GM04504 (cell line): ENCODE results near the gene C2orf81.
"Not testable (repeated sequence)": the region's sequence is repeated elsewhere in the genome, so short reads cannot be mapped to it uniquely, and the experiment has no call there.

Experiments used
- DNase-seq: peaks from one replicate; pipeline ENCODE4 v3.0.0-alpha.2; 2012; ENCODE audit warnings: low read depth

C2orf81 gene

GRCh38 chr2:74421221-74421870, at the start of gene C2orf81, which contains the start of gene WDR54:
Gene C2orf81, minus strand, starts transcription at chr2:74421619. Its CDS starts 59 bp downstream, at chr2:74421560.
Gene WDR54, plus strand, starts transcription at chr2:74421730. Its CDS starts 424 bp downstream, at chr2:74422154.
- DNase-seq, result peak; percentile 65

- DNase-seq, result not testable (repeated sequence)
These were observed 49.3 kb upstream of the C2orf81 start for GRCh38 chr2:74470742-74471141.

DNA sequence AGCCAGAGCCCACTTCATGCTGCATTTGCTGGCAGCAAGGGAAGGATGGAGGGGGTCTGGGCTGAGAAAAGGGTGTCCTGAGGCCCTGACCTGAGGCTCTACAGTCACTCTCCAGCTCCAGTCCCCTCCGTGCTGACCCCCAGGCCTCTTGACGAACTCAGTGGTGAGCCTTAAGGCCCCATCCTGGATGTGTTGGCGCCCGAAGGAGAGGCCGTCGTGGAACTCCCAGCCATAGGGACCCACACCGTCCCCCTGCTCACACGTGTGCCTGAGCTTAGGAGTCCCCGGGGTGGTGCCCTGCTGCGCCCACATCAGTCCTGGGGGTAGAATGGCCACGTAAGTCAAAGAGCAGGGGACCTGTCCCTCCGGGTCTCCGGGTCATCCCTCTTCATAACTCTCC, 43.0 kb upstream of the C2orf81 start:
- DNase-seq, result no peak

- DNase-seq, result no peak
These were observed 41.3 kb upstream of the C2orf81 start for GRCh38 chr2:74462786-74463105.

- no peak for DNase-seq
These were observed 40.8 kb upstream of the C2orf81 start for GRCh38 chr2:74462054-74462785.

- DNase-seq, result no peak
These were observed 40.0 kb upstream of the C2orf81 start for GRCh38 chr2:74461187-74462053.

- DNase-seq, result not testable (repeated sequence)
These were observed 38.8 kb upstream of the C2orf81 start for GRCh38 chr2:74460187-74460586.

DNA sequence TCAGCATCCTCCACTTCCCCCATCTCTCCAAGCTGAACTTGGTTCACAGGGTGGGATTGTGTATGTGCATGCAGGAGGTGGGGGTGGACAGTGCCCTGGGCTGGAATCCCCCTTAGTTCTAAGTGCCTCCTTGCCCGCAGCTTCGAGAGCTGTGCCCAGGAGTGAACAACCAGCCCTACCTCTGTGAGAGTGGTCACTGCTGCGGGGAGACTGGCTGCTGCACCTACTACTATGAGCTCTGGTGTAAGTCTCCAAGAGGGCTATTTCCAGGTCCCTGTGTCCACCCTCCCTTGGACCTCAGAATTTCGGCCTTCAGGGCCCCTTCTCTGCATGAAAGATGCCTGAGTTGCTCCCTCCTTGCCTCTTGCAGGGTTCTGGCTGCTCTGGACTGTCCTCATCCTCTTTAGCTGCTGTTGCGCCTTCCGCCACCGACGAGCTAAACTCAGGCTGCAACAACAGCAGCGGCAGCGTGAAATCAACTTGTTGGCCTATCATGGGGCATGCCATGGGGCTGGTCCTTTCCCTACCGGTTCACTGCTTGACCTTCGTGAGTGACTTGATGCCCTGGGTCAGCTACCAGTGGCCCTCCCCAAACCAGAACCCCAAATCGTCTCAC, 38.2 kb upstream of the C2orf81 start:
- not testable (repeated sequence) for DNase-seq

DNA sequence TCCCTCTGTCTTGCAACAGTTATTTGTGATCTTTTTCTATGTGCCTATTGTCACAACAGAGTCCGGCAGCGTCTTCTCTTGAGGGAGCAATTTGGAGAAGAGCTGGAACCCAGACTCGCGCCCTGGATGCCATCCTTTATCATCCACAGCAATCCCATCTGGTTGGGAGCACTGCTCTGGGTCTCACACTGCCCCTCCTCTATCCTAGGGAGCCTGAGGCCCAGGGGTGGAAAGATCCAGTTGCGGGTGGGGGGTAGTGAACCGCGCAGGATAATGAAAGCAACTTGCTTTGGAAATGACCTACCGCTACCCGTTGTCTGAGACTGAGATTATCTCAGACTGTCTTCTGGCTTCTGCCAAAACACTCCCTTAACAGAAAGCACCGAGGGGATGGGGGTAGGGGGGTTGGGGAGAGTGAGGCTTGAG, 37.5 kb upstream of the C2orf81 start:
- DNase-seq, result no peak

GRCh38 chr2:74458132-74458937, 36.9 kb upstream of the C2orf81 start, which contains the start of gene WBP1:
Gene WBP1, plus strand, starts transcription at chr2:74458438. Its CDS starts 165 bp downstream, at chr2:74458603.
- DNase-seq, result peak; percentile 100

DNA sequence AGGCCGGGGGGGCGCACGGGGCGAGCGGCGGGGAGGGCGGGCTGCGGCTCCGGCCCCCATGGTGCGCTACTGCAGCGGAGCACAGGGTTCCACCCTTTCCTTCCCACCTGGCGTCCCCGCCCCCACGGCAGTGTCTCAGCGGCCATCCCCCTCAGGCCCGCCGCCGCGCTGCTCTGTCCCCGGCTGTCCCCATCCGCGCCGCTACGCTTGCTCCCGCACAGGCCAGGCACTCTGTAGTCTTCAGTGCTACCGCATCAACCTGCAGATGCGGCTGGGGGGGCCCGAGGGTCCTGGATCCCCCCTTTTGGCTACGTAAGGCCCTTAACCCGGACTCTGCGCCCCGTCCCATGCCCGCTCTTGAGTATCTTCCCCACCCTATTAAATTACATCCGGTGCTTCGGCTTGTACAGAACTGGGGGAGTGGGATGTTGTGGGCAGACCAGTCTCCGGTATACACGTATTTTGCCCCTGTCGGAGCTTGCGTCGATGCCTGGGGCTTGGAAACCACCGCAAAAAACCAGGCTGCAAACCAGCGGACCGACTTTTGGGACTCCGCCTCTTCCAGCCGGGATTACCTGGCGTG, 36.2 kb upstream of the C2orf81 start:
- no peak for DNase-seq

DNA sequence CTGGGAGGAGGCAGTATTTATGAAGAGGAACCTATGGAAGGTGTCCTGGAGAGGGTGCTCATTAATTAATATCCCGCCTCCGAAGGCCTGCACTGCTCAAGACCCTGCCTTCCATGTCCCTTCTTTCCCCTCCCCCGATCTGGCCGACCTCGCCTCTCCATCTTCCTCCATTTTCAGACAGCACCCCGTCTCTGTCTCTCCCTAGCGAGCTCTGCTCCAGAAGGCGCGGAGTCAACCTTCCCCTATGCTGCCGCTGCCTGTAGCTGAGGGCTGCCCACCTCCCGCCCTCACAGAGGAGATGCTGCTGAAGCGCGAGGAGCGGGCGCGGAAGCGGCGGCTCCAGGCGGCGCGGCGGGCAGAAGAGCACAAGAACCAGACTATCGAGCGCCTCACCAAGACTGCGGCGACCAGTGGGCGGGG, 35.7 kb upstream of the C2orf81 start:
- DNase-seq, result no peak

DNA sequence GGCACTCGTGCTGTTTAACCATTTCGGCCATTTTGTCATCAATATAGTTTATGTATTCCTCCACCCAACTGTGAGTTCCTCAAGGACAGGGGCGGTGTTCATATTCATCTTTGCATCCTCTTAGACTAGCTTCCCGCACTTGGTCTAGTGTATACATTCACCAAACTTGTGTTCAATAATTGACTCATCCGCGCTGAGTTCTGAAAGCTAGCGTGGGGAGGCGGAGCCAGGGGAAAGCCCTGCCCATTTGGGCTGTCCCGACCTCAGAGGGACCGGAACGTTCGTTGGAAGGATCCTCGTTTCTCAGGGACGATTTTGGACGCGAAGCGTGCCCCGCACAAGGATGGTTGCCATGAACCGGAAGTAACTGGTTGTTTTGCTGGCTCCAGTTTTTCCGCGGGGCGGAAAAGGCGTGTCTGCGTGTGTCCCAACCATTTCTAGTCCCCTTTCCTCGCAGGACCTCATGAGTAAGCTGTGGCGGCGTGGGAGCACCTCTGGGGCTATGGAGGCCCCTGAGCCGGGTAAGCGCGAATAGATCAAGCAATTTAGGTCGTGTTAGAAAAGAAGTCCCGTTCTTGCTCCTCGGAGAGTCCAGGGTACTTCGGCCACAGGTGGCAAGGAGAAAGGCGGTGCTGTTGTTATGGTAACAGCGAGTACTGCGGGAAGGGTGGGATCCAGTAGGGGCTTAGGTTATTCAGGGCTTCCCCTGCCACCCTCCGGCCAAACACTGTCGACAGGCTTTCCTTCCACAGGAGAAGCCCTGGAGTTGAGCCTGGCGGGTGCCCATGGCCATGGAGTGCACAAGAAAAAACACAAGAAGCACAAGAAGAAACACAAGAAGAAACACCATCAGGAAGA, 33.5 kb upstream of the C2orf81 start, which contains the start of gene INO80B:
Gene INO80B, plus strand, starts transcription at position 434 of the 858 bp plus-strand sequence. Its CDS starts 30 bp downstream, at position 464.
- peak; percentile 97 for DNase-seq

- no peak for DNase-seq
These were observed 29.3 kb upstream of the C2orf81 start for GRCh38 chr2:74450570-74451190.

- DNase-seq, result no peak
These were observed 27.4 kb upstream of the C2orf81 start for GRCh38 chr2:74448771-74449170.

DNA sequence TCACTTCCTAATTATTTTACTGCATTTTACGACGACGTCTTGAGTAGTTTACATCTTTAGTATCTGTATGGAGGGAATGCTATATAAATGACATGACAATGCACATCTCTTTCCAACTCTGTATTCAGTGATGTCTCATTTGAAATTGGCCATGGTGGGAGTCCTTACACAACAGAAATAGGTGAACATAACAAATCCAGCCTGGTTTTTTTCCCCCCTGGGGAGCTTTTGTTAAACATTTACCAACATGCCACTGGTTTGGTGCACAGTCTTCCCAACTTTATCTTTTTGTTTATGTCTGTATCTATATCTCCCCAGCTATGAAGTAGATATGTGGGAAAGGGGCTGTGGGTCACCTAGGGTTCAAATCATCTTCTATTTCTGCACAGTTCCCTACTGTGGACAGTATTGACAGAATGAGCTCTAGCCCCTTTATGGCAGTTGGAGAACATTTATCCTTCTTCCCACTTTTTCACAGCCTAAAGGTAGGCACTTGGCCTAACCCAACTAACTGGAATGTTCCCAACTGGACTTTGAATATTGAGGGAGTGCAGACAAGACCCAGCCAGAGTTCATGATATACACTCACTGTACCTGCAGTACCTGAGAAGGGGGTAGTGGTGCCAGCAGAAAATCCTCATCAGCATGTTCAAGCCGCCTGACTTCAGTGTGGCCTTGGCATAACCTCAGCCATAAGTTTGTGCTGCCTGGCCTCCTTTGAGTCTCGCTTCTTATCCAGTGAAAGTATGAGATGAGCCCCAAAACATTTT, 26.0 kb upstream of the C2orf81 start:
- DNase-seq, result no peak

- DNase-seq, result no peak
These were observed 23.3 kb upstream of the C2orf81 start for GRCh38 chr2:74444498-74445318.
